ENCODE results near the gene ABCF1. TPM values are rescaled to one million over a fixed set of nuclear protein-coding genes. Genes with fewer than 3 reads are reported as not detected.

ABCF1 gene
- total and polyA plus RNA-seq, 9 of the 15 experiments (the other 6 are each of a cell fraction or from before 2014, with no cell fraction given) = 41.6 to 193 (median 102) TPM

DNA sequence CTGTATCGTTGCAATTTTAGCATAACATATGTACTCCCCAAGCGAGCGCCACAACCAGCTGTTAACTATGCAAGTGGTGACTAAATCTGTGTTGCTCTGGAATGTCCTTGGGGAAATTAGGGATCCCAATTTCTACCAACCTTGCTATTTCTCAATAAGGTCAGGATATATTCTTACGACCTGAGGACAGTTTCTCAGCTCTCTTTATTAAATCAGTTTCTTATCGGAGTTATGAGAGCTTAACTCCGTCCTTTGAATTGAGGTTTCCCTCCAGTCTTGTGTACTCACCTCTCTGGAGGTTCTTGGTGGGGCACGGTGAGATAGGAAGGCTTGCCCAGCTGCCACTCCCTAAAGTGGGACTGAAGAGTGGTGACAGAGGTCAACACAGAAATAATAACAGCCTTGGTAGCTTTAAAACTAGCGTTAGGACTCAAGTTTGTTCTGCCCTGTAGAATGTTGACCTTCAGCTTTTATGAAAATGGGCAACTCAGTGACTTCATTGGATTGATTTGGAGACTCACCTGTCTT, 47.1 kb downstream of the ABCF1 start (continued):
- TF ChIP-seq HMBOX1 (IDR thresholded peaks at IDR 0.05) (peak; percentile 62; the same call in 1 of the 2 replicates), MYC (IDR thresholded peaks at IDR 0.05; ENCODE audit: low read depth, low read length) (no peak), MYC (CRISPR knock-in tag; IDR thresholded peaks at IDR 0.05; ENCODE audit: borderline replicate concordance, low read depth) (no peak), BRD4 (IDR thresholded peaks at IDR 0.05) (no peak; the same call in 1 of the 2 replicates), KDM1A (IDR thresholded peaks at IDR 0.05) (no peak), PTRF (tag; IDR thresholded peaks at IDR 0.05) (no peak), MBD2 (IDR thresholded peaks at IDR 0.05; ENCODE audit: borderline replicate concordance, low read depth) (no peak), HNRNPUL1 (IDR thresholded peaks at IDR 0.05; ENCODE audit: low read length) (0 out of 2 replicates have a peak, but pooled peaks have one; percentile 21), ZNF282 (CRISPR knock-in tag; IDR thresholded peaks at IDR 0.05) (no peak), RBBP5 (IDR thresholded peaks at IDR 0.05; ENCODE audit: borderline replicate concordance, insufficient read depth, low read length, poor library complexity, severe bottlenecking) (no peak), GTF2A2 (tag; IDR thresholded peaks at IDR 0.05) (no peak), ZNF311 (CRISPR knock-in tag; IDR thresholded peaks at IDR 0.05) (no peak), ILK (tag; IDR thresholded peaks at IDR 0.05; ENCODE audit: borderline replicate concordance, low read depth) (no peak), PTBP1 (IDR thresholded peaks at IDR 0.05; ENCODE audit: low read depth, low read length) (no peak), POLR2AphosphoS5 (IDR thresholded peaks at IDR 0.05; ENCODE audit: control insufficient read depth, insufficient read depth, low read depth, low read length) (peak; percentile 43; the same call in 1 of the 2 replicates)
- TF ChIP-seq, protein P1, sequence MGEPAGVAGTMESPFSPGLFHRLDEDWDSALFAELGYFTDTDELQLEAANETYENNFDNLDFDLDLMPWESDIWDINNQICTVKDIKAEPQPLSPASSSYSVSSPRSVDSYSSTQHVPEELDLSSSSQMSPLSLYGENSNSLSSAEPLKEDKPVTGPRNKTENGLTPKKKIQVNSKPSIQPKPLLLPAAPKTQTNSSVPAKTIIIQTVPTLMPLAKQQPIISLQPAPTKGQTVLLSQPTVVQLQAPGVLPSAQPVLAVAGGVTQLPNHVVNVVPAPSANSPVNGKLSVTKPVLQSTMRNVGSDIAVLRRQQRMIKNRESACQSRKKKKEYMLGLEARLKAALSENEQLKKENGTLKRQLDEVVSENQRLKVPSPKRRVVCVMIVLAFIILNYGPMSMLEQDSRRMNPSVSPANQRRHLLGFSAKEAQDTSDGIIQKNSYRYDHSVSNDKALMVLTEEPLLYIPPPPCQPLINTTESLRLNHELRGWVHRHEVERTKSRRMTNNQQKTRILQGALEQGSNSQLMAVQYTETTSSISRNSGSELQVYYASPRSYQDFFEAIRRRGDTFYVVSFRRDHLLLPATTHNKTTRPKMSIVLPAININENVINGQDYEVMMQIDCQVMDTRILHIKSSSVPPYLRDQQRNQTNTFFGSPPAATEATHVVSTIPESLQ (CRISPR knock-in tag; IDR thresholded peaks at IDR 0.05) = no peak
- TF ChIP-seq, protein P2, sequence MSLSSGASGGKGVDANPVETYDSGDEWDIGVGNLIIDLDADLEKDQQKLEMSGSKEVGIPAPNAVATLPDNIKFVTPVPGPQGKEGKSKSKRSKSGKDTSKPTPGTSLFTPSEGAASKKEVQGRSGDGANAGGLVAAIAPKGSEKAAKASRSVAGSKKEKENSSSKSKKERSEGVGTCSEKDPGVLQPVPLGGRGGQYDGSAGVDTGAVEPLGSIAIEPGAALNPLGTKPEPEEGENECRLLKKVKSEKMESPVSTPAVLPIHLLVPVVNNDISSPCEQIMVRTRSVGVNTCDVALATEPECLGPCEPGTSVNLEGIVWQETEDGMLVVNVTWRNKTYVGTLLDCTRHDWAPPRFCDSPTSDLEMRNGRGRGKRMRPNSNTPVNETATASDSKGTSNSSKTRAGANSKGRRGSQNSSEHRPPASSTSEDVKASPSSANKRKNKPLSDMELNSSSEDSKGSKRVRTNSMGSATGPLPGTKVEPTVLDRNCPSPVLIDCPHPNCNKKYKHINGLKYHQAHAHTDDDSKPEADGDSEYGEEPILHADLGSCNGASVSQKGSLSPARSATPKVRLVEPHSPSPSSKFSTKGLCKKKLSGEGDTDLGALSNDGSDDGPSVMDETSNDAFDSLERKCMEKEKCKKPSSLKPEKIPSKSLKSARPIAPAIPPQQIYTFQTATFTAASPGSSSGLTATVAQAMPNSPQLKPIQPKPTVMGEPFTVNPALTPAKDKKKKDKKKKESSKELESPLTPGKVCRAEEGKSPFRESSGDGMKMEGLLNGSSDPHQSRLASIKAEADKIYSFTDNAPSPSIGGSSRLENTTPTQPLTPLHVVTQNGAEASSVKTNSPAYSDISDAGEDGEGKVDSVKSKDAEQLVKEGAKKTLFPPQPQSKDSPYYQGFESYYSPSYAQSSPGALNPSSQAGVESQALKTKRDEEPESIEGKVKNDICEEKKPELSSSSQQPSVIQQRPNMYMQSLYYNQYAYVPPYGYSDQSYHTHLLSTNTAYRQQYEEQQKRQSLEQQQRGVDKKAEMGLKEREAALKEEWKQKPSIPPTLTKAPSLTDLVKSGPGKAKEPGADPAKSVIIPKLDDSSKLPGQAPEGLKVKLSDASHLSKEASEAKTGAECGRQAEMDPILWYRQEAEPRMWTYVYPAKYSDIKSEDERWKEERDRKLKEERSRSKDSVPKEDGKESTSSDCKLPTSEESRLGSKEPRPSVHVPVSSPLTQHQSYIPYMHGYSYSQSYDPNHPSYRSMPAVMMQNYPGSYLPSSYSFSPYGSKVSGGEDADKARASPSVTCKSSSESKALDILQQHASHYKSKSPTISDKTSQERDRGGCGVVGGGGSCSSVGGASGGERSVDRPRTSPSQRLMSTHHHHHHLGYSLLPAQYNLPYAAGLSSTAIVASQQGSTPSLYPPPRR (CRISPR knock-in tag; IDR thresholded peaks at IDR 0.05; ENCODE audit: borderline replicate concordance) = no peak
- TF ChIP-seq, protein P3, sequence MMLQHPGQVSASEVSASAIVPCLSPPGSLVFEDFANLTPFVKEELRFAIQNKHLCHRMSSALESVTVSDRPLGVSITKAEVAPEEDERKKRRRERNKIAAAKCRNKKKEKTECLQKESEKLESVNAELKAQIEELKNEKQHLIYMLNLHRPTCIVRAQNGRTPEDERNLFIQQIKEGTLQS (IDR thresholded peaks at IDR 0.05) = no peak
- TF ChIP-seq, protein P3 (CRISPR knock-in tag; conservative IDR thresholded peaks at IDR 0.05) = 0 out of 2 replicates have a peak, but pooled peaks have one; percentile 3

All from K562 (cell line).